CD4-positive, alpha-beta T cell treated with Interleukin-6 for 4 hours (primary cell): ENCODE measurements around the gene RPS6KA6.

Experiments used
- DNase-seq: peaks from one replicate; pipeline ENCODE4 v3.0.0-alpha.2; 2020; ENCODE audit warnings: mixed read lengths

RPS6KA6 gene

DNA sequence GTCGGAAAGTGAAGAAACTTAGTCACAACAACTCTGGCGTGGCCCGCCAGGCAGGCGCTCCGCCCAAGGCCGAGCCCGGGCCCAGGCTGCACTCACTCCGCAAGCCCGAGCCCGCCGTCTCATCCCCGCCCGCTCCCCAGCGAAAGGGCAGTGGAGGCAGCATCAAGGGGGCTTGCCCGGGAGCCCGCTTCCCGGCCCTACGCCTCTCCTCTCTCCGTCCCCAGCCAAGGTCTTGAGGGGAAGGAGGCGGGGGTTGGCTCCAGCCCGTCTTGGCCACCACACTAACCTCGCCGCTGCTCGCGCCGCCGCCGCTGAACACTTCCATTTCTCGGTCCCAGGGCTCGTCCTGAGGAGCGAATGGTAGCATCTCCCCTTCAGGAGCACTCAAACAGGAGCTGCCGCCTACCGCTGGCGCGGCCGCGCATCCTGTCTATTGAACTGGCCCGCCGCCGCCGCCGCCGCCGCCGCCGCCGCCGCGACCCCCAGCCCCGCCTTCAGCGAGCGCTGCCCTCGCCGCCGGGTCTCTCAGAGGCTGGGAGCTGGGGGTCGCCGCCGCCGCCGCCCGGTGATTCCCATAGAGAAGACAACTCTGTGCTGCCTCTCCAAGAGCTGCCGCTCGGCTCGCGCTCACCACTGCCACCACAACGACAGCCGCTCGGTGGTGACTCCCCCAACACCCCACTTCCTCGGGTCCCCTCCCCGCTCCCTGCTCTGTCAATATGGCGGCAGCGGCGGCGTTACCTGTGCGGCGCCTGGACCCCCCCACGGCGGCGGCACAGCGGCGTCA is at the start of gene RPS6KA6:
Gene RPS6KA6 (minus strand): TSS at position 667 of the 787 bp plus-strand sequence. CDS start 300 bp downstream, at position 367.
- peak; percentile 1 for DNase-seq

- DNase-seq = no peak
Measured at GRCh38 chrX:84224741-84225140, 36.7 kb upstream of the RPS6KA6 start.

DNA sequence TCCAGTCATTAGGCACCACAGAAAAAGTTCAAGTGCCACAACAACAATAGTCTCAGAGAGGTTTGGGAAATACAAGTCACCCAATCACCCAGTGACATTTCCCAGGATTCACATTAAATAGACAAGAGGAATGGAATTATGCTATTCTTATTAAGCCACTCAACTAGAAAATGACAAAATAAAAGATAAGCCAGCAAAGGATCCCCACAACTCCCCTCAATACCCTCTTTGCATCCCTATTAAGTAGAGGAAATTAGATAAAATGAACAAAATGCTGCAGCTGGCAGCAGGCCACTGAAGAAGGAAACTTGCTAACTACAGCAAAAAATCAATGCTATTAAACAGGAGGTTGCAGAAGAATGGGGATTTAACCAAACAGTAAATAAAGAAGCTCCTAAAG is 35.3 kb upstream of the RPS6KA6 start:
- DNase-seq = no peak

- DNase-seq = no peak
Measured at GRCh38 chrX:84221181-84221580, 33.2 kb upstream of the RPS6KA6 start.

DNA sequence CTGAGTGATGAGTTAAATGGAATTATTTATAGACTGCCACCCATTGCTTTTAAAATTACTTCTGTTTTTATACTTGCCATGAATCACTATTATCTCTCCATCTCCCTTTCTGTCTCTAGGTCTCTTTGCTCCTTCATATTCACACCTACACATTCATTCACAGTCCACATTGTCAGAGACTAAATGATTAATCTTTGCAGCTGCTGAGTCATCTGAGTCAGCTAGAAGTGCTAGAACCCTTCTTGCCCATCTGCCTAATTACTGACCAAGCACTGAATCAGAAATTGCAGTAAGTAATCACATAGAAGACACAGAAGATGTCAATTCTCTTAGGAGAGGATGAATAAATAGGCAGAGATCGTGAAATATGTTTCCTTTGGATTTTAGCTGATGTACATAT is 31.6 kb upstream of the RPS6KA6 start:
- no peak for DNase-seq

GRCh38 chrX:84218726-84219125 is 30.7 kb upstream of the RPS6KA6 start:
- DNase-seq = no peak

DNA sequence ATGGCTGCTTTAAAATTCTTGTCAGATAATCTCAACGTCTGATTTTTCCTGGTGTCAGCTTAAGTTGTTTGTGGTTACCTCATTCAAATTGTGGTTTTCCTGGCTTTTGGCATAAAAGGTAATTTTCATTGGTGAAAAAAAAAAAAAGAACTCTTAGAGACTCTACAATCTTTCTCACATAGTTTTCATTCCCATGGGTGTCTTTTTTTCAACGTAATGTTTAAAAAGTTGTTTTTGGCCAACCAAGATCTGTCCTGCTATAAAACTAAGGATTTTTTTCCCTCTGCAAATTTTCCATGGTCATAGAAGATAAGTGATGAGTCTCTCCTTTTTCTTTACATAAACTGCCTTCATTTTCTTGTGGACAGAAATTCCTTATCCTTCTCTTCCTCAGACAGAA is 28.9 kb upstream of the RPS6KA6 start:
- DNase-seq = no peak

DNA sequence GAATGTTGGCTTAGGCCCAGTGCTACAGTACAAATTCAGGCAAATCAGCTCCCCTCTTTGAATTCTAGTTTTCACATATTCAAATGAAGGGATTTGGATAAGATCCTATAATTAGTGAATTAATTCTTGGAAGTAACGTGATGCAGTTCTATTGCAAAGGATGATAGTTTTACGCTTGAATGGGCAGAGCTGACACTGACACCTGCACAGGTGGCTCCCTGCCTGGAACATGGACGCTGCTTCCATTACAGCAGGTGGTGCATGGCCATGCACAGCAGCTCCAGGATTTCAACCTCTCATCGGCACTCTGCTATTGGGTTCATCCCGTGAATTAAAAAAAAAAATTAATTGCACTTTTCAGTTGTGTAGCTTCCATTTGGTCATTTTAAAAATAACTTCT is 28.4 kb upstream of the RPS6KA6 start:
- DNase-seq = no peak

DNA sequence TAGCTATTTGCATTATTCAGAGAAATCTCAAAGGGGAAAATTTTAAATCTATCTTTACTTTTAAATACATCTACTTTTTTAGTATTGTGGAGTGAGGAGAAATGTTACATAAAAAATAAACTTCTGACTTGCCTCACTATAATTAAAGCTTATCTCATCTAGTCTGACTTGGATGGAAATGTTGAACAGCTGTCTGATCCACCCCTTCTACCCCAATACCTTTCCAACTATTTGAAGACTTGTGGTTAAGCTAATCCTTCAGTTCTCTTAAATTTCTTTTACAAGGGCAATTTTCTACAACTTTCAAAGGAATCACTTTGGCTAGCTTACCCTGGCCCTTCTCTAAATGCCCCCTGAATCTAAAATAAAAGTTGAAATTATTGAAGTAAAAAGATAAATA is 17.3 kb upstream of the RPS6KA6 start:
- no peak for DNase-seq

DNA sequence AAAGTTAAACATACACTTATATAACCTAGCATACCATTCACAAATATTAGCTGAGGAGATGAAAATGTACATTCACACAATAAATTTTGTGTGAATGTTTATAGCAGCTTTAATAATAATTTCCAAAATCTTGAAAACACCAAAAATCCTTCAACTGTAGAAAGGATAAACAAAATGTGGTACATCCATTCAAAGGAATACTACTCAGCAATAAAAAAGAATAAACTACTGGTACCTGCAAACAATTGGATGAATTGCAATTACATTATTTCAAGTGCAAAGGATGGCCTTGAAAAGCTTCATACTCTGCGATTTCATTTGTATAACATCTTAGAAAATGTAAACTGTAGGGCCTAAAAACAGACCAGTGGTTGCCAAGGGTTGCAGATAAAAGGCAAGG is 11.7 kb upstream of the RPS6KA6 start:
- DNase-seq = no peak

GRCh38 chrX:84197550-84197949 is 9.6 kb upstream of the RPS6KA6 start:
- no peak for DNase-seq

GRCh38 chrX:84192006-84192405 is 4.0 kb upstream of the RPS6KA6 start:
- DNase-seq = no peak

DNA sequence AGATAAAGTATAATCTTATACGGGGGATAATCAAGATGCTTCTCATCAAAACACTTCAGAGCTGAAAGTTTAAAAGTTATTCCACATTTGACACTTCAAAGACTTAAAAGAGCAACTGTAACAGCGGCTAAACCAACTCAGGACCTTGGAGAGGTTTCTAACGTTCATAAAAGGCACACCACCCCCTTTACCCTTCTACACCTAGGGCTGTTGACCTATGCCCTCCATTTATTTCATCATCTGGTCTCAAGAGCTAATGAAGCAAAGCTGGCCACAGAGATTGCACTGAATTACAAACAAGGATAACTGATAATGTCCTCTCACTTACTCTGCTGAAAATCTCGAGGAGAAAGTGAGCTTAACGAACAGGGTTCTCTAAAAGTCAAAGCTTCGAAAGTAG is 1.1 kb upstream of the RPS6KA6 start:
- DNase-seq = no peak

- DNase-seq = no peak
Measured at GRCh38 chrX:84188320-84188834, 378 bp upstream of the RPS6KA6 start.

DNA sequence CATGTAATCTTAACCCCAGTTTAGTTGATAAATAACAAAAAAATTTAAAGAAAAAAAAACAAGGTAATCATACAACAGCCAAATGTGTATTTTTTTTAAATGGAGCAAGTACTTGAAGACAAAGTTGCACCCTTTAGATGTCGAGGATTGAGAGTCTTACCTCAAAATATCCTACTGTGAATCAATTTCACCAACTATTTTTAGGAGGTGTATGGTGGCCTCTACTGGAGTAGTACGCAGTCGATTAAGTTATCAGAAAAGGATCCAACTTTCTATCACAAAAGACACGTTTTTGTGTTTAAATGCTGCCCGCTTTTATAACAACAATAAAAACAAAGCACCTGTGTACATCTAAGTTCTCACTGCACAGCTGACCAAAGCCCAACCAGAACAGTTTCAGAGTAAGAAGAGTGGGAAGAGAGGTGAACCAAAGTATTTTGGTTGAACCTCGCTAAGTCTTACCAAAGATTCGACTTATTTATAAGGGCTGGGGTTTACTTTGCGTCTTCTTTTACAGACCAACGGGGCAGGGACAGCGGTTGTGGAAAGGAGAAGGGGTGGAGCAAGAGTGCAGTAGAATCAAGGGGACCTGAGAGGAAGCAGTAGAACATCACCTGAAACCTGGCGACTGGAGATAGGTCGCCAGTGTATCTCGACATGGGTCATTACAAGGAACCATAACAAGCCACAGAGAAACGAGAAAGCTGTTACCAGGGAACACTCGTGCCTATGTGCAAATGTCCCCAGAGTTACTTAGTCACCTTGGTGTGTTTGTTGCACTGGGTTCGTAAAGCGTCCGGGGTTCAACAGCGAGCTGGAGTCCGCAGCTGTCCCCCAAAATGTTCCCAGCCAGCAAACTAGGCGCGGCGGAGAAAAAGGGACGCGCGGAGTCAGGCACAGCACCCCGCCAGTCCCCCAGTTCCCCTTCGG is 1.1 kb downstream of the RPS6KA6 start:
- no peak for DNase-seq

DNA sequence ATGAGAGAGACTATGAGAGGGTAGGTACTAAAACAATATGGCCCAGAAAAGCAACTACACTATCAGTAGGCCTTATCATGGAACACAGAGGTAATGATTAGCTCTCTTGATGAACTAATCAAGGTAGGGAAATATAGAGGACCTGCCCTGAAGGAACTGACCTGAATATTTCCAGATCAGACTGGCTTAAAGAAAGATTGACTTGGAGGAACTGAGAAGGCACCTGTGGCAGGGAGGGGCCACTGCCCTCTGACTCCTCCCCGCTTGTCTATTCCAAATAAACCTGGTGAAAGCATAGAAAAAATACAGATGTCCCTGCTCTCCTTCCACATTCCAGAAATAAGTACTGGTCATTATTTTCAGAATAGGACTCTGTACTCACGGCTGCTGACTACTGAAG is 5.5 kb downstream of the RPS6KA6 start:
- no peak for DNase-seq

DNA sequence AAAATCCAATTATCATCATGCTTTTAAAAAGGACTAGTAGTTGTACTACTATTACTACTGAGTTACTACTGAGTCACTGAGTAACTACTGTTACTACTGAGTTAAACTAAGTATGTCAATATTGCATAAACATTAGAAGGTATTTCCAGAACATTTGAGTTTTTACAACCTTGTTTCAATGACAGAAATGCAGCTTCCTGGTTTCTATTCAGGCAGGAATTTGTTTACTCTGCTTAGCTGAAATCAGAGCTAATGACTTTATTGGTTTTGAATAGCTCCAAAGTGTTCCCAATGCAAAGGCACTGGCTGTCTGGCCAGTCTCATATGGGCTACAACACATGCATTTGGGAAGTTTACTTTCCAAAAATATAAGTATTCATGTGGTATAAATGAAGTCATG is 12.0 kb downstream of the RPS6KA6 start:
- DNase-seq = no peak

DNA sequence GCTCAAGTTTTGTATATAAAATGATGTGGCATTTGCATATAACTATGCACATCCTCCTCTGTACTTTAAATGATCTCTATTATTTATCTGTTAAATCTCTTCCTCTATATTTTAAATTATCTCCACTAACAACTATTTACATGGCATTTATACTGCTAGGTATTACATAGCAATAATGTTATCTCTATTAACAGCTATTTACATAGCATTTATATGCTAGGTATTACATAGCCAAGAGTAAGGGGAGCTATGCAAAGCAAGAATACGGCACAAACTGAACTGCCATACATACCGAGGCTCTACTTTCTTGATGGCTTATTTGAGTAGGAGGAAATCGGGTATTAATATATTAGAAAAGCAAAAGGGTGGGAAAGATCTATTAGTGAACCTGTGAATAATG is 12.7 kb downstream of the RPS6KA6 start:
- no peak for DNase-seq

DNA sequence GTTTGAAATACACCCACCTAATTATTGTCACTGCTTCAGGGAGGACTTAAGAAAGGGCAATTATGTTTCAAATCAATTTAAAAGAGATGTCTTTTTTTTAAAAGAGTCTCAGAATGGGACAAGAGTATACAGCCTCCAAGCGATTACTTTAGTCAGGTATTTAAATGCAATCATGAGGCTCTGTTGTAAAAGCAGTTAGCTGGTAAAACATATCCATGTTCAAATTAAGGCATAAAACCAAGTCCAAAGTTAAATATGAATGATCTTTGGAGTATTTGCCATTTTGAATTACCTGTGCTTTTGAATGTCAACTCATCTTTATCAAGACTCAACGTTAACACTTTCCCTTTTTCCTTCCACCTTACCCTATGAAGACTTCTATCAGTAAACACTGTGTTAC is 13.7 kb downstream of the RPS6KA6 start:
- DNase-seq = no peak

DNA sequence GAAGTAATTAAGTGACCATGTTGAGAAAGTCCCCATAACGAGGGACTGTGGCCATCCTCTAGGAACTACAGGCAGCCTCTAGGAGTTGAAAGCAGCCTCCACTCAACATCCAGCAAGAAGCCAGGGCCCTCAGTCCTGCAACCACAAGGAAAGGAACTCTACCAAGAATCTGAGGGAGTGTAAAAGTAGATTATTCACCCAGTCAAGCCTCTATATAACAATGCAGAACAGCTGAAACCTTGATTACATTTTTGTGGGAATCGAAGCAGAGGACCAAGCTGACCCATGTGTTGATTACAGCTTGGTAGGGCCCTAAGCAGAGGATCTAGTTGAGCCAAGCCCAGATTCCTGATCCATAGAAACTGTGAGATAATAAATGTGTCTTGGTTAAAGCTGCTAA is 17.1 kb downstream of the RPS6KA6 start:
- DNase-seq = no peak

- DNase-seq = no peak
Measured at GRCh38 chrX:84168574-84168973, 19.4 kb downstream of the RPS6KA6 start.

- DNase-seq = no peak
Measured at GRCh38 chrX:84168095-84168494, 19.9 kb downstream of the RPS6KA6 start.

GRCh38 chrX:84165711-84166110 is 22.3 kb downstream of the RPS6KA6 start:
- no peak for DNase-seq

DNA sequence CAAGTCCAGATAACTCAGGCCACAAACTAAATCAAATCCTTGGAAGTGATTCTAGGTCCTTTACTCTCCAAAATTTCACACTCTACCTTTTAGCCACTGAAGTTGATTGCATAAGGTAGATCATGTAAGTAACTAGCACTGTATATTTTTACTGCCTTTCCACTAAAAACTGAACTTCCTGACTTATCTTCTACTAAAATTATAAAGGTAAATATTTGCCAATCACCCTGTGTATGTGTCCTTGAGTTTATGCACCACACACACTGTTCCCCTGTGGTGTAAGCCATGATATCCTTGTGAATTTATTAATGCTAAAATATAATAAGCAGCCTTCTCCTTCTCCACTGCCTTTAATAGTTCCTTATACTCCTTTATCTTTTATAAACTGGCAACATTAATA is 25.6 kb downstream of the RPS6KA6 start:
- no peak for DNase-seq
